HepG2 (cell line): Measurements from ENCODE around the gene ZNF367. TPM values are rescaled to one million over a fixed set of nuclear protein-coding genes. Genes with fewer than 3 reads are reported as not detected.

ENCODE experiments used
- AKAP8 ChIP-seq: sonication (generic); formaldehyde crosslinking; IDR thresholded peaks from 2 replicates; pipeline ENCODE4 v1.5.1; 2020; ENCODE audit warnings: mild to moderate bottlenecking, missing genetic modification reagents
- CC2D1A ChIP-seq: sonication (generic); formaldehyde crosslinking; IDR thresholded peaks from 2 replicates; pipeline ENCODE4 v1.8.1; 2023; ENCODE audit warnings: mild to moderate bottlenecking, missing genetic modification reagents
- CEBPG ChIP-seq: IDR thresholded peaks from 2 replicates; pipeline ENCODE4 v1.6.1; 2016
- CHCHD3 ChIP-seq: sonication (generic); formaldehyde crosslinking; IDR thresholded peaks from 2 replicates; pipeline ENCODE4 v1.8.0; 2022; ENCODE audit warnings: mild to moderate bottlenecking, missing genetic modification reagents, moderate library complexity
- CREB1 ChIP-seq, 2 experiments: fragments of 450-650 bp in 1 of 2; IDR thresholded peaks; 2 replicates each; pipeline ENCODE4 v1.6.1; 2016 to 2017; ENCODE audit warnings: control low read depth in 1 of 2, mild to moderate bottlenecking in 1 of 2, missing compliant biosample characterization in 1 of 2, missing genetic modification characterization in 1 of 2
- ERF ChIP-seq: IDR thresholded peaks from 2 replicates; pipeline ENCODE4 v1.6.1; 2018; ENCODE audit warnings: missing biosample characterization, missing genetic modification reagents
- IRF1 ChIP-seq: sonication (generic); formaldehyde crosslinking; IDR thresholded peaks from 2 replicates; pipeline ENCODE4 v1.4.0; 2020; ENCODE audit warnings: low read depth, mild to moderate bottlenecking, missing genetic modification reagents
- LCORL ChIP-seq, 2 experiments: fragments of 450-650 bp in 1 of 2; sonication (generic) in 1 of 2; formaldehyde crosslinking in 1 of 2; IDR thresholded peaks; 2 replicates each; pipeline versions ENCODE4 v1.5.0 to v1.6.1; 2017 to 2020; ENCODE audit warnings: antibody characterized with exemption in 1 of 2, missing genetic modification reagents in 1 of 2
- MATR3 ChIP-seq: sonication (generic); formaldehyde crosslinking; IDR thresholded peaks from 2 replicates; pipeline ENCODE4 v1.4.0; 2020; ENCODE audit warnings: missing genetic modification reagents
- MBNL3 ChIP-seq: fragments of 250-450 bp; sonication (Bioruptor Pico); conservative IDR thresholded peaks from 2 replicates; pipeline ENCODE4 v1.8.0; 2022; ENCODE audit warnings: mild to moderate bottlenecking, inconsistent platforms
- MEIS1 ChIP-seq: sonication (generic); formaldehyde crosslinking; IDR thresholded peaks from 2 replicates; pipeline ENCODE4 v1.9.0; 2021; ENCODE audit warnings: mild to moderate bottlenecking, missing genetic modification reagents, moderate library complexity, borderline replicate concordance
- NR1H2 ChIP-seq: sonication (generic); formaldehyde crosslinking; IDR thresholded peaks from 2 replicates; pipeline ENCODE4 v1.8.1; 2022; ENCODE audit warnings: low read depth, missing genetic modification reagents, borderline replicate concordance
- RAD21 ChIP-seq: fragments of 450-650 bp; formaldehyde crosslinking; IDR thresholded peaks from 2 replicates; pipeline ENCODE4 v1.5.0; 2020; ENCODE audit warnings: mild to moderate bottlenecking
- SCMH1 ChIP-seq: sonication (generic); formaldehyde crosslinking; IDR thresholded peaks from 2 replicates; pipeline ENCODE4 v1.9.0; 2021; ENCODE audit warnings: missing genetic modification reagents, mild to moderate bottlenecking, borderline replicate concordance
- SETDB1 ChIP-seq: sonication (generic); formaldehyde crosslinking; IDR thresholded peaks from 2 replicates; pipeline ENCODE4 v1.5.1; 2020; ENCODE audit warnings: missing genetic modification reagents, mild to moderate bottlenecking, borderline replicate concordance
- TCF7L2 ChIP-seq: IDR thresholded peaks from 2 replicates; pipeline ENCODE4 v1.6.1; 2011; ENCODE audit warnings: mild to moderate bottlenecking, low read depth, low read length, moderate library complexity
- TSC22D2 ChIP-seq: sonication (generic); formaldehyde crosslinking; IDR thresholded peaks from 2 replicates; pipeline ENCODE4 v1.5.1; 2020; ENCODE audit warnings: missing genetic modification reagents, mild to moderate bottlenecking, borderline replicate concordance
- U2AF1 ChIP-seq: fragments of 200-400 bp; formaldehyde crosslinking; optimal IDR thresholded peaks from 2 replicates; pipeline ENCODE3; 2017; ENCODE audit warnings: mild to moderate bottlenecking, low read depth, low read length
- ZNF235 ChIP-seq: sonication (generic); formaldehyde crosslinking; IDR thresholded peaks from 2 replicates; pipeline ENCODE4 v1.8.1; 2023; ENCODE audit warnings: mild to moderate bottlenecking, missing genetic modification reagents, borderline replicate concordance
- ZNF253 ChIP-seq: sonication (generic); formaldehyde crosslinking; IDR thresholded peaks from 2 replicates; pipeline ENCODE4 v1.8.0; 2022; ENCODE audit warnings: mild to moderate bottlenecking, missing genetic modification reagents, borderline replicate concordance
- ZNF512B ChIP-seq: sonication (generic); formaldehyde crosslinking; IDR thresholded peaks from 2 replicates; pipeline ENCODE4 v1.5.1; 2020; ENCODE audit warnings: missing genetic modification reagents, mild to moderate bottlenecking, borderline replicate concordance
- ZNF567 ChIP-seq: sonication (generic); formaldehyde crosslinking; IDR thresholded peaks from 2 replicates; pipeline ENCODE4 v1.8.1; 2023; ENCODE audit warnings: mild to moderate bottlenecking, missing genetic modification reagents, borderline replicate concordance
- ZNF614 ChIP-seq: IDR thresholded peaks from 2 replicates; pipeline ENCODE4 v1.6.1; 2018; ENCODE audit warnings: missing biosample characterization, missing genetic modification reagents, inconsistent platforms, borderline replicate concordance
- ZNF773 ChIP-seq: sonication (generic); formaldehyde crosslinking; IDR thresholded peaks from 2 replicates; pipeline ENCODE4 v1.4.0; 2020; ENCODE audit warnings: missing genetic modification reagents, borderline replicate concordance
- polyA plus RNA-seq, 8 experiments: library from polyadenylated mRNA; depleted of rRNA in 3 of 8; stranded (reverse) in 7 of 8; unstranded in 1 of 8; fragments of >200 nt; fragmentation: Illumina TruSeq in 4 of 8; extraction: Trizol in 4 of 8; gene quantifications; 2 replicates each; pipeline versions ENCODE4 v1.2.1 to v1.2.3, GENCODE V29; 2011 to 2016; ENCODE audit warnings: low read depth in 4 of 8, missing spikeins in 1 of 8, mixed read lengths in 1 of 8; ENCODE audit not compliant: insufficient read depth in 1 of 8
- total RNA-seq, 5 experiments: library from RNA; depleted of rRNA; stranded (reverse); fragments of >200 nt; fragmentation: Illumina TruSeq; extraction: Trizol; gene quantifications; 2 replicates each; pipeline ENCODE4 v1.2.3, GENCODE V29; 2016; ENCODE audit warnings: low read depth in 1 of 5
- TF ChIP-seq, protein P1 (sequence below): sonication (generic); formaldehyde crosslinking; conservative IDR thresholded peaks from 2 replicates; pipeline ENCODE4 v1.4.0; 2020; ENCODE audit warnings: missing genetic modification reagents

ZNF367 gene
- total and polyA plus RNA-seq, 2 of the 13 experiments (the other 11 are each of a cell fraction or from before 2014, with no cell fraction given): 2.9 to 7.7 TPM

DNA sequence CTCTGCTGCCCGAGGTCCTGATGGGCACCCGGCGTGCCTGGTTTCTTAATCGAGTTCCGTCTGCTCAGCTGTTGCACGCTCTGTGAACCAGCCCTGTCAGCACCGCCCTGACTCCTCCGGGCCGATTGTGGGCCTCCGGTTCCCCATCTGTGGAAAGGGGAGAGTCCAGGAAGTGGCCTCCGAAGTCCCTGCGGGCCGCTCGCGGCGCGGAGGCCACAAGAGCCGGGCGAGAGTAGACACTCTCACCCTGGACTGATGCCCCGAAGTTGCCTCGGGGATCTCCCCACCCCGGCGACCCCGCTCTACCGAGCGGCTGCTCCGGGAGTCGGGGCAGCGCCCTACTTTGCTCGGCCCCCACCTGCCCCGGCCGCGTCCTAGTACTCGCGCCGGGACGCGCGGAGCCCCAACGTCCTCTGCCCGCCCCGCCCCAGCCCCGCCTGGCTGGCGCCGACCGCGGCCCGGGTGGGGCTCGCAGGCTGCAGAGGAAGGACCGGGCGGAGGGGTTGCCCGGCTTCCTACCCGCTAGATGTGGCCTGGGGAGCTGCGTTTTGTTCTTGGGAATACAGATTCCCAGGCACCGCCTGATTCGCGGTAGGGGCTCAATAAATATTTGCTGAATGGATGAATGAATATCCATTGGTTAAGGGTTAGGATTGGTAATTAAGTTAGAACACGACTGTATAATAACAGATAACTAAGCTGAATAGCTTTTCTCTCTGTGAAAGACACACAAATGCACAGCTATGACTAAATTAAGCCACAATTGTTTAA is 935 bp upstream of the ZNF367 start (continued):
- TF ChIP-seq ZNF614 (CRISPR knock-in tag): peak; percentile 31; the same call in 1 of the 2 replicates
- no peak for TF ChIP-seq MEIS1 (CRISPR knock-in tag)
- TF ChIP-seq ZNF235: no peak
- TF ChIP-seq U2AF1: peak; percentile 51
- TF ChIP-seq NR1H2 (CRISPR knock-in tag): no peak
- TF ChIP-seq IRF1 (CRISPR knock-in tag): no peak
- TF ChIP-seq LCORL (IDR thresholded peaks at IDR 0.05): no peak
- peak; percentile 48; the same call in 1 of the 2 replicates for TF ChIP-seq LCORL (CRISPR knock-in tag; IDR thresholded peaks at IDR 0.05)
- TF ChIP-seq TSC22D2 (CRISPR knock-in tag): 0 out of 2 replicates have a peak, but pooled peaks have one; percentile 53
- no peak for TF ChIP-seq SETDB1 (CRISPR knock-in tag)
- no peak for TF ChIP-seq SCMH1 (CRISPR knock-in tag)
- no peak for TF ChIP-seq TCF7L2
- TF ChIP-seq, protein P1, sequence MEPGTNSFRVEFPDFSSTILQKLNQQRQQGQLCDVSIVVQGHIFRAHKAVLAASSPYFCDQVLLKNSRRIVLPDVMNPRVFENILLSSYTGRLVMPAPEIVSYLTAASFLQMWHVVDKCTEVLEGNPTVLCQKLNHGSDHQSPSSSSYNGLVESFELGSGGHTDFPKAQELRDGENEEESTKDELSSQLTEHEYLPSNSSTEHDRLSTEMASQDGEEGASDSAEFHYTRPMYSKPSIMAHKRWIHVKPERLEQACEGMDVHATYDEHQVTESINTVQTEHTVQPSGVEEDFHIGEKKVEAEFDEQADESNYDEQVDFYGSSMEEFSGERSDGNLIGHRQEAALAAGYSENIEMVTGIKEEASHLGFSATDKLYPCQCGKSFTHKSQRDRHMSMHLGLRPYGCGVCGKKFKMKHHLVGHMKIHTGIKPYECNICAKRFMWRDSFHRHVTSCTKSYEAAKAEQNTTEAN (CRISPR knock-in tag): no peak; the same call in 1 of the 2 replicates
- TF ChIP-seq AKAP8: 0 out of 2 replicates have a peak, but pooled peaks have one; percentile 34
- peak; percentile 58; the same call in 1 of the 2 replicates for TF ChIP-seq ZNF253 (CRISPR knock-in tag)
- no peak for TF ChIP-seq MATR3 (CRISPR knock-in tag)
- no peak for TF ChIP-seq MBNL3 (CRISPR knock-in tag)
- TF ChIP-seq CEBPG (CRISPR knock-in tag): no peak
- TF ChIP-seq ERF (CRISPR knock-in tag): peak; percentile 69; the same call in 1 of the 2 replicates
- no peak for TF ChIP-seq CREB1 (IDR thresholded peaks at IDR 0.05)
- TF ChIP-seq CREB1 (CRISPR knock-in tag; IDR thresholded peaks at IDR 0.05): peak; percentile 52; the same call in 1 of the 2 replicates
- TF ChIP-seq ZNF512B: no peak
- TF ChIP-seq RAD21 (CRISPR knock-in tag): peak; percentile 64
- no peak for TF ChIP-seq CC2D1A (CRISPR knock-in tag)
- TF ChIP-seq ZNF773 (CRISPR knock-in tag): no peak
- no peak for TF ChIP-seq CHCHD3 (CRISPR knock-in tag)
- peak; percentile 68; the same call in 1 of the 2 replicates for TF ChIP-seq ZNF567 (CRISPR knock-in tag)
